GM18526 (cell line): ENCODE measurements around the gene FGFRL1.

Source experiments
- POLR2A ChIP-seq: IDR thresholded peaks from 3 replicates; pipeline ENCODE4 v1.6.1; 2011; ENCODE audit not compliant: insufficient read length; ENCODE audit errors: extremely low read depth

FGFRL1 gene

DNA sequence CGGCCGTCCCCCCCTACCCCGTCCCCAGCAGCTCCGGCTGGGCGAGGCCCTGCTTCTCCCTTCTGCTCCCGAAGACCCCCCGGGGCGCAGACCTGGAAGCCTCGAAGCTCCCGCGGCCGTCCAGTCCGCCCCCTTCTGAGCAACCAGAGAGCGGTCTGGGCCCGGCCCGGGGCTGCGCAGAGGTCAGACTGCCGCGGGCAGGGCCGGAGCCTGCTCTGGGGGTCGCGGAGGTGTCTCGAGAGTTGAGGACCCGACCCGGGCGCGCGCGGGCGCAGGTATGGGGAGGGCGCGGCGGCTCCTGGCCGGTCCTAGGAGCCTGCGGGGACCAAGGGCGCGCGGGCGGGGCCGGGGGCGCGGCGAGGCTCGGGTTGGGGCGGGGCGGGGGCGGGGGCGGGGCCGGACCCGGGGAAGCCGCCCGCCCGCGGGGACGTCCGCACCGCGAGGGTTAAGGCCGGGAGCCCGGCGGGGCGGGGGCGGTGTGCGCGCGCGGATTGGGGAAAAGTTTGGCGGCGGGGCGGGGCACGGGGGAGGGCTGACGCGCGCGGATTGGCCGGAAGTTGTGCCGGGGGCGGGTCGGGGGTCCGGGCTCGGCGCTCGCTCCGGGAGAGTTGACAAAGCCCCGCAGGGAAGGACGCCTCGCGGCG, at the start of gene FGFRL1:
Gene FGFRL1, plus strand, starts transcription at position 605 of the 644 bp plus-strand sequence. CDS start 860 bp downstream, outside the sequence.
- no peak for TF ChIP-seq POLR2A

DNA sequence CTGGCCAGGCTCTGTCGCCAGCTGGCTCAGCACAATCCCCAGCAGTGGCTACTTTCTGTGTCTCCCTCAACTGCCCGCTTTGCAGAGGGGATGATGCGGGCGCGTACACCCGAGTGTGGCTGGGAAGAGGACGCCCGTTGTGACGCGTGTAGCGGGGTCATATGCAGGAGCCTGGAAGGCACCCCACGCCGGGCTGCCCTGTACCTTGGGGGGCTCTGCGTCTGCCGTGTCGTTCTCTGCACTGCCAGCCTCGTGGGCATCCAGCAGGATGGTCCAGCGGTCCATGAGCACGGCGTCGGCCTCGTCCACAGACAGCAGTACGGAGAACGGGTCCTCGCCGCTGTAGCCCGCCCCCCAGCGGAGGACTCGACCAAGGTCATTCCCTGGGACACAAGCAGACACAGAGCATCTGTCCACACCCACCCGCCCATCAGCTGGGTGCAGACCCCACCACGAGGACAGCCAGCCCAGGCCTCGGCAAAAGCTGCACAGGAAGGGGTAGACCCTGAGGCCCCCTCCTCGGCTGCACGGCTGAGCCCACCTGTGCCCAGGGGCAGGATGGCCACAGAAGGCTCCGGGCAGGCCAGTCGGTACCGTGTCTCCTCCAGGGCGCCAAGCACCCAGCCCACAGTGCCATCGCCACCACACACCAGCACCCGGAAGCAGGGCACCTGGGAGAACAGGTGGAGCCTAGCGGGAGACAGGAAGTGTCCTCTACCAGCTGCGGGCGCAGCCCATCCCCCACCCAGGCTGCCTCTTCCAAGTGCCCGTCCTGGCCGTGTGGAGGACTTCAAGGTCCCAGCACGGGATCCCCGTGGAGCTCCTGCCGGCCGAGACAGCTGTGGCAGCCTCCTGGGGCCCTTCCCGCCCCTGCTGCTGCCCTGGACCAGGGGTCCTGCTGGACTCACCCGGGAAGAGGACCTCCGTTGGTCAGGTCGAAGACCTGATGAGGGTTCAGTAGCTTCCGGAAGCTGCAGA, 48.9 kb upstream of the FGFRL1 start:
- TF ChIP-seq POLR2A = no peak

GRCh38 chr4:963276-964225, 47.9 kb upstream of the FGFRL1 start:
- no peak for TF ChIP-seq POLR2A

DNA sequence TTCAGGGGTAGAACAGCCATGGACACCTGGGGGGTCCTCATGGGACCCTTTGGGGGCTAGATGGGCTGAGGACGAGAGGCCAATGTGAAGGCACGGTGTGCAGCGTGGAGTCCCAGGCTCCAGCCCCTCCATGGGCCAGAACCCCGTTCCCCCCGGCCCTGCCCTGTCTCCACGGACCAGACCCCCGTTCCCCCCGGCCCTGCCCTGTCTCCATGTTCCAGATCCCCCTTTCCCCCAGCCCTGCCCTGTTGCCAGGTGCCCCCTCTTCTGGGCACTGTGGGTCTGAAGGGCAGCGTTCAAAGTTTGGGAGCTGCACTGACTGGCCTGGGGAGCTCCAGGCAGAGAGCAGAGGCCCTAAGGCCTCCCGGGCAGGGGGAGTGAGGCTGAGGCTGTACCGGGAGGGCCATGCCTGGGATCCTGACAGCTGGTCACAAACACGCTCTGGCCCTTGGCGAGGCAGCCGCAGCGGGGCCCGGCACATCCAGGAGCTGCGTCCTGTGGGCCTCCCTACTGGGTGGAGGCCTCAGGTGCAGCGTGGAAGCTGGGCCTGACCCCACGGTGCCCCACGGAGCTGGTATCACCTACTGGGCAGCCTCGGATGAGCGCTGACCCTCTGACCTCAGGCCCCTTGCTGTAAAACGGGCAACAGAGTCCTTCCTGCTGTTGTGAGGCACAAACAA, 46.9 kb upstream of the FGFRL1 start:
- no peak for TF ChIP-seq POLR2A

DNA sequence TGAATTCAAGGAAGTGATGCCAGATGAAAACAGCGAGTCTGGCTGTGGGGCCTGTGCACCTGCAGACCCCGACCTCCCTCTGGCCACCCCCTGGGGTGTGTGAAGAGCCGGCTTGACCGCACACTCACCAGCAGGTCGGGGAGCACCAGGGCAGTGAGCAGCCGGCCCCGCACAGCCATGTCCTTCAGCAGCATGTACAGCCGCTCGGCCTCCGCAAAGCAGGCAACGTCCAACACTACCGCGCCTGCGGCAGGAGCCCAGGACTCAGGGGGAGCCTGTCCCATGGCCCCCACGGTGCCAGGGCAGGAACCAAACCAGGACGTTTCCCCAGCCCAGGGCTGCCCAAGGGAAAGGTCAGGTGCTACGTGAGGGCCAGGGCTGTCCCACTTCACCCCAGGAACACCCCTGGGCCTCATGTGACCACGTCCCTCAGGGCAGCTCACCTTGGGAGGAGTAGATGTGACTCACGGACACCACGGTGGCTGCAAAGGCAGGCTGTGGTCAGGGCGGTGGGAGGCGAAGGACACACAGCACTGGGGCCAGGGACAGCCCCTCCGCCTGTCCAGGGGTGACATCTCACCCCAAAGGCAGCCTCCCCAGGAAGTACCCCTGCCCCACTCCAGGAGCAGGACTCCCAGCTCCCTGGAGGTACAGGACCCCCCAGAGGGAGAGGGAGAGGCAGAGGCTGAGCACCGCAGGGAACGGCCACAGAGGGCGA, 46.2 kb upstream of the FGFRL1 start:
- TF ChIP-seq POLR2A = no peak

GRCh38 chr4:965766-966134, 45.7 kb upstream of the FGFRL1 start:
- TF ChIP-seq POLR2A = no peak

DNA sequence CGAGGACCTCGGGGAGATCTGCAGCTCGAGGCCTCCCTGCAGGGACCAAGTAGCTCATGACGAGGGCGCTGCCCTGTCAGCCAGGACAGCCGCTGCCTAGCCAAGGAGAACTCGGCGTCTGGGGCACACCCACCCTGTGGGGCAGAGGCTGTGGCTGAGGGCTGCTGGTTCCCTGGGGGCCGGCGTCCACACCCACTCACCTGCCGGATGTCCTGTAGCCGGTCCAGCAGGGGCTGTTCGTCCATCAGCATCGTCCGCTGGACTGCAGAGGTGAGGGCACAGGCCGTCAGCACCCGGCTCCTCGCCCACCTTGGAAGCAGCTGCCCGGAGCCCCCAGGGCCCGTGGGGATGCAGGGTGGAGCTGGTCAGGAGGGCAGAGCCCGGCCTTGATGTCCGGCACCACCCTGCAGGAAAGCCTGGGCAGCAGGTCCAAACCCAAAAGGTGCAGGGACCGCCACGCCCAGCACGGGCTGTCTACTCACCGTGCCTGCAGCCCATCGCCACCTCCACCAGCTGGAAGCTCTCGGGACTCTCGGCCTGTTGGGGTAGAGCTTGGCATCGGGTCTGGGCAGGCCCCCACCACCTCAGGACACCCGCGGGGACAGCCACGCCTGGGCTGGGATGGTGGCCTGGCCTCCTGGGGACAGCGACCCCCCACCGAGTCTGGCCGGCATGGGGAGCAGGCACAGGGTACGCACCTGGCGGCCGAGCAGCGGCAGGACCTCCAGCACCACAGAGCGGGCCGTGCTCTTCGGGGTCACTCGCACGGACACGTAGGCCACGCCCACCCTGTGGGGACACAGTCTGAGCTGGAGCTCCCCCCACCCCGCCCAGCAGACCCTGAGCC, 44.9 kb upstream of the FGFRL1 start:
- TF ChIP-seq POLR2A = no peak

DNA sequence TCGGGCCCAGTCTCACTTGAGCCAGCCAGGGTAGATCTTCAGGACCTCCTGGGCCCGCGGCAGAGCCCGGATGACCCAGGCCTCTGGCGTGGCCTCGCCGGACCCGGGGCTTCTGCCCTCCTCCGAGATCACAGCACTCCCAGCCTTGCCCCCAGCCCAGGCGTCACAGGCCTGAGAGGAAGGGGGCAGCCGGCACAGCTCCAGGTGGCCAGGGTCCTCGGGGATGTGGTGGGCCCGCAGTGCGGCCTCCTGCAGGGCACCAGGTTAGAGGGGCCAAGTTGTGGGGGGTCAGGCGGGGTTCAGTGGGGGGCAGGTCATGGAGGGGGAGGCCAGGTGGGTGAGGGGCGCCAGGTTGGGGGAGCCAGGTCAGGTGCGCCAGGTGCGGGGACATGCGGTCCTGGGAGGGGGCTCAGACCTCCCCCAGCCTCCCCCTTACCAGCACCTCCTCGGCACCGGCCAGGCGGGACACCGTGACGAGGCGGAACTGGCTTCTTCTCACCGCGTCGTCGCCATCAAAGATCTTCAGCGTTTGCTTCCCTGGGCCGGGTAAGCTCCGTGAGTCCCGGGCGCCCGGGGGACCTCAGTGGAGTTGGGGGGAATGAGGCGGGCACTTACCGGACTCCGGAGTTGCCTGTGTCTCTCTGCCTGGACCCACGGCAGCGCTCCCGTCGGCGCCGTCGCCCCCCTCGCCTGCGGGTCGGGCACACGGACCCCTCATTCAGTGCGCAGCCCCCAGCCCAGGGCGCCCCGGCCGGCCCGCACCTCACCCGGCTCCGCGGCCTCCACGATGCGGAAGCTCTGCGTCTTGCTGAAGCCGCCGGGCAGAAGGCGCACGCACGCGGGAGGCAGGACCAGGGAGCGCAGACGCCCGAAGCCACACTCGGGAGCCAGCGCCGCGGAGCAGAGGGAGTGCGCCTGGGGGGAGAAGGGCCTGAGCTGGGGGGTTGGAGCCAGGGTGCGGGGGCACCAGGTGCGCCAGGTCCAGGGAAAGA, 44.0 kb upstream of the FGFRL1 start:
- no peak for TF ChIP-seq POLR2A

GRCh38 chr4:968221-968620, 43.2 kb upstream of the FGFRL1 start:
- no peak for TF ChIP-seq POLR2A

- no peak for TF ChIP-seq POLR2A
Measured at GRCh38 chr4:968621-969394, 42.6 kb upstream of the FGFRL1 start.

- no peak for TF ChIP-seq POLR2A
Measured at GRCh38 chr4:970046-970745, 41.2 kb upstream of the FGFRL1 start.
